WERI-Rb-1 (cell line): ENCODE data around the gene GRIK1.

Source experiments
- DNase-seq: peaks from one replicate; pipeline ENCODE4 v3.0.0-alpha.2; 2020
- H3K27ac ChIP-seq: fragments of 250-450 bp; sonication (Bioruptor Pico); 2 replicates; pipeline ENCODE4 v1.5.1; 2020; ENCODE audit warnings: mild to moderate bottlenecking, moderate library complexity
- H3K27me3 ChIP-seq: fragments of 250-450 bp; sonication (Bioruptor Pico); 2 replicates; pipeline ENCODE4 v1.5.1; 2021; ENCODE audit warnings: mild to moderate bottlenecking, low read depth, moderate library complexity; ENCODE audit not compliant: insufficient read depth, severe bottlenecking
- H3K36me3 ChIP-seq: fragments of 250-450 bp; sonication (Bioruptor Pico); 2 replicates; pipeline ENCODE4 v1.5.1; 2020; ENCODE audit warnings: mild to moderate bottlenecking, moderate library complexity
- H3K4me3 ChIP-seq: 2 replicates; pipeline ENCODE4 v1.5.1; 2011; ENCODE audit warnings: low read depth, mild to moderate bottlenecking, control low read depth, low read length
- H3K9me3 ChIP-seq: fragments of 250-450 bp; sonication (Bioruptor Pico); 2 replicates; pipeline ENCODE4 v1.5.1; 2021; ENCODE audit warnings: mild to moderate bottlenecking, moderate library complexity; ENCODE audit not compliant: severe bottlenecking
- TF ChIP-seq, protein P1 (sequence below): IDR thresholded peaks from 2 replicates; pipeline ENCODE4 v1.5.1; 2011; ENCODE audit warnings: low read depth, mild to moderate bottlenecking, control low read depth, inconsistent platforms, low read length

GRIK1 gene

DNA sequence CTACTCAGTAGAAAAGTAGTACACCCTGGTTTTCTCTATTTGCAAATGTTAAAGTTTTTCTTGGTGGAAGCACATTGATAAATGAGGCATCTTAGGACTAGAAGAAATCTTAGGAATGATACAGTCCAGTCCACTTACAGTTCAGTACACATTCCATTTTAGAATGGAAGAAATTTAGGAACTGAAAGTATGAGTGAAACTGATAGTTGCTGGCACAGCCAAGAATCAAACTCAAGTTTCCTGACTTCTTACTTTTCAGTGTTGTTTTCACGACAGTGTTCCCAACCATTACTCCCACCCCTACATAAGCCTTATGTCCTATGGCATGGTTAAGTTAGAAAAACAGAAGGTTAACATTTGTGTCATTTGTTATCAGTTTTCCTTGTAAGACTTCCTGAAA lies 382.6 kb downstream of the GRIK1 start:
- Histone ChIP-seq H3K9me3 (no peaks in the 10 kb centered on the region), H3K27ac (no peak overlapping the region), H3K36me3 (no peaks in the 10 kb centered on the region; the same call in 1 of the 2 replicates), H3K4me3 (no peak overlapping the region), H3K27me3 (no peaks in the 10 kb centered on the region)
- TF ChIP-seq, protein P1, sequence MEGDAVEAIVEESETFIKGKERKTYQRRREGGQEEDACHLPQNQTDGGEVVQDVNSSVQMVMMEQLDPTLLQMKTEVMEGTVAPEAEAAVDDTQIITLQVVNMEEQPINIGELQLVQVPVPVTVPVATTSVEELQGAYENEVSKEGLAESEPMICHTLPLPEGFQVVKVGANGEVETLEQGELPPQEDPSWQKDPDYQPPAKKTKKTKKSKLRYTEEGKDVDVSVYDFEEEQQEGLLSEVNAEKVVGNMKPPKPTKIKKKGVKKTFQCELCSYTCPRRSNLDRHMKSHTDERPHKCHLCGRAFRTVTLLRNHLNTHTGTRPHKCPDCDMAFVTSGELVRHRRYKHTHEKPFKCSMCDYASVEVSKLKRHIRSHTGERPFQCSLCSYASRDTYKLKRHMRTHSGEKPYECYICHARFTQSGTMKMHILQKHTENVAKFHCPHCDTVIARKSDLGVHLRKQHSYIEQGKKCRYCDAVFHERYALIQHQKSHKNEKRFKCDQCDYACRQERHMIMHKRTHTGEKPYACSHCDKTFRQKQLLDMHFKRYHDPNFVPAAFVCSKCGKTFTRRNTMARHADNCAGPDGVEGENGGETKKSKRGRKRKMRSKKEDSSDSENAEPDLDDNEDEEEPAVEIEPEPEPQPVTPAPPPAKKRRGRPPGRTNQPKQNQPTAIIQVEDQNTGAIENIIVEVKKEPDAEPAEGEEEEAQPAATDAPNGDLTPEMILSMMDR: no peak
- DNase-seq: no peak

DNA sequence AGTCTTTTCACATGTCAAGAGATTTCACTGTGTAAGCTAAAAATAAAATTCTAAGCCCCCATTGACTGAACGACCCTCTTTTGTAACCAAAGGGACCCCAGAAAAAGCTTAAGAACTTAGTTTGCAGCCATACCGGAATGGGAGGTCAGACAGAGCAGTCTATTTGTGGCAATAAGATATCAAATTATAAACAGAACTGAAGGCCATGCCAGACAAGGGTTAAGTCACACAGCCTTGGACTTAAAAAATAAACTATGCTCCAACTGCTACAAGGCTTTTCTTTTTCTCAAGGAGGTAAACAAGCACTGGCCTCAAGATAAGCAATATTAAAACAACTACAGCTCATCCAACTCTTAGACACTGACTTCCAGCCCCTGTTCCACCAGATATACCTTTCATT lies 384.2 kb downstream of the GRIK1 start:
- Histone ChIP-seq H3K36me3 (no peaks in the 10 kb centered on the region), H3K9me3 (no peaks in the 10 kb centered on the region), H3K4me3 (no peak overlapping the region), H3K27me3 (no peaks in the 10 kb centered on the region), H3K27ac (no peak overlapping the region)
- TF ChIP-seq, protein P1: no peak
- DNase-seq: no peak

DNA sequence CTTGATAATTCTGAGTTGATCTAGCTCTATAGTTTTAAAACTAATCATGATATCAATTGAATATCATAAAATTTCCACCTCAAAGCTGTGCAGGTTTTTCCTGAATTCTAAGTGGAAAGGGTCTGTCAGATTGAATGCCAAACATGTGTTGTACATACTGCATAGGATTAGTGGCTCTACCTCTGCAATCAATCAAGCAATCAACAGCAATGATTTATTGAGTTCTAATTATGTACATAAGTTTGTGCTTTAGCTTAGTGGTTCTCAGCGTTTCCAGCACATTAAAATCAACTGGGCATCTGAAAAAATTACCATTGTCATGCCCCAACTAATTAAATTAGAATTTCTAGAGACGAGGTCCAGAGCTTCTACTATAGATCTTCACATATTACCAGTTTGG lies 389.6 kb downstream of the GRIK1 start:
- Histone ChIP-seq H3K27ac (no peak overlapping the region), H3K27me3 (no peaks in the 10 kb centered on the region), H3K4me3 (no peak overlapping the region), H3K36me3 (no peaks in the 10 kb centered on the region), H3K9me3 (no peaks in the 10 kb centered on the region)
- no peak for DNase-seq
- TF ChIP-seq, protein P1: no peak

DNA sequence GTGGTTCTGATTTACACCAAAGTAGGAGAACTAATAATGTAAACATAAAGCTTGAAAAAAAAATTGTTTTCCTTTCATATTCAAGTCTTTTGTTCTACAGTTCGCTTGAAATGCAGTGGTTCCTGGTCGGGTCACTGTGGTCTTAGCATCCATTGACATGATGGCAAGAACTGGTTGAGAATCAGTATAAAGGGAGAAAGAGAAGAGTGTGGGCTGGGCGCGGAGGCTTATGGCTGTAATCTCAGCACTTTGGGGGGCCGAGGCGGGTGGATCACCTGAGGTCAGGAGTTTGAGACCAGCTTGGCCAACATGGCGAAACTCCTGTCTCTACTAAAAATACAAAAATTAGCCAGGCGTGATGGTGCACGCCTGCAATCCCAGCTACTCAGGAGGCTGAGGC lies 390.2 kb downstream of the GRIK1 start:
- TF ChIP-seq, protein P1: no peak
- H3K4me3 ChIP-seq: no peak overlapping the region
- no peak for DNase-seq
- no peaks in the 10 kb centered on the region for H3K9me3 ChIP-seq
- H3K36me3 ChIP-seq: no peaks in the 10 kb centered on the region
- no peaks in the 10 kb centered on the region for H3K27me3 ChIP-seq
- H3K27ac ChIP-seq: no peak overlapping the region

DNA sequence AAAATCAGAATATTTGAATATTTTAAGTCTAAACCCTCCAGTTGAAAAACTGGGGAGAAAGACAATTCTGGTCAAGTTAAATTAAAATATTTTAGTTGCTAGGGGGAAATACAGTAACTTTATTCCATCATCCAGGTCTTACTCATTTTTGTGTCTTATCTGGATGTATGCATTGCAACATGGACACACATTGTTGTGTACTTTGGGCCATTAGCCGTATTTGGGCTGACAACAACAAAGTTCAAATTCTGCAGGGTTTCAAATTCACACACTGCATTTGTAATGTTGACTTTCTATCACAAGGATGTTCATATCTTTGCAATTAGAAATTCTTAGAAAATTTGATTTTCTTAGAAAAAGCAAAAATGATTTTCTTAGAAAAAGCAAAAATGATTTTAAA lies 391.8 kb downstream of the GRIK1 start:
- TF ChIP-seq, protein P1: no peak

DNA sequence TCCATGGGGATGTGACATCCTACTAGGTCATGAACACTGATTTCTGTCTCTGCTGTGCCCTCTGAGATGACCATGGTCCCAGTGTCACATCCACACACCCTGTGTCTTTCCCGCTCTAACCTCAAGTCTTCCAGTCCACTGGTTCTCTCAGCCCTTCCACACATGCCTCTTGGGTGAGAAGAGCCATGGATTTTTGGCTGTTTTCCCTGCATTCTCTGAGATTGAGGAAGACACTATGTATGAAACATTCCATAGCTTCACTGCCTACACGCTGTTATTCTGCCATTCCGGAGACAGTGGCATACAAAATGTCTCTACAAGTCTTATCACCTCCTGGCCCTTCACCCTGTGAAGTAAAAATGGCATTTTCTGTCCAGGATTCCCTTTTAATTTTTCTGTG lies 393.7 kb downstream of the GRIK1 start:
- TF ChIP-seq, protein P1: no peak
- H3K4me3 ChIP-seq: no peak overlapping the region
- no peaks in the 10 kb centered on the region for H3K9me3 ChIP-seq
- no peak overlapping the region for H3K27ac ChIP-seq
- DNase-seq: no peak
- H3K36me3 ChIP-seq: no peaks in the 10 kb centered on the region
- H3K27me3 ChIP-seq: no peaks in the 10 kb centered on the region

More for the DNA sequence above, 391.8 kb downstream of the GRIK1 start:
- DNase-seq: no peak
- Histone ChIP-seq H3K27me3 (no peaks in the 10 kb centered on the region), H3K9me3 (no peaks in the 10 kb centered on the region), H3K4me3 (no peak overlapping the region), H3K27ac (no peak overlapping the region), H3K36me3 (no peaks in the 10 kb centered on the region)
